Osteocyte (in vitro differentiated cells): ENCODE measurements around the gene PARK7. TPM values are rescaled to one million over a fixed set of nuclear protein-coding genes. Genes with fewer than 3 reads are reported as not detected.

ENCODE experiments used
- DNase-seq: peaks from one replicate; pipeline ENCODE4 v3.0.0; 2021; ENCODE audit warnings: mixed read lengths; ENCODE audit not compliant: unreplicated experiment; ENCODE audit errors: extremely low spot score
- H3K27ac Mint-ChIP-seq: one replicate; pipeline ENCODE4 v1.8.0; 2021; ENCODE audit warnings: mild to moderate bottlenecking, mixed read lengths; ENCODE audit not compliant: unreplicated experiment
- H3K27me3 Mint-ChIP-seq: one replicate; pipeline ENCODE4 v1.8.0; 2021; ENCODE audit warnings: mixed read lengths; ENCODE audit not compliant: unreplicated experiment
- H3K36me3 Mint-ChIP-seq: one replicate; pipeline ENCODE4 v1.8.0; 2021; ENCODE audit warnings: mixed read lengths; ENCODE audit not compliant: unreplicated experiment
- H3K4me1 Mint-ChIP-seq: one replicate; pipeline ENCODE4 v1.8.0; 2021; ENCODE audit warnings: mixed read lengths; ENCODE audit not compliant: unreplicated experiment
- H3K4me3 Mint-ChIP-seq: one replicate; pipeline ENCODE4 v1.8.0; 2021; ENCODE audit warnings: mild to moderate bottlenecking, moderate library complexity, mixed read lengths; ENCODE audit not compliant: unreplicated experiment
- H3K9me3 Mint-ChIP-seq: one replicate; pipeline ENCODE4 v1.8.0; 2021; ENCODE audit warnings: mixed read lengths; ENCODE audit not compliant: unreplicated experiment
- total RNA-seq: library from RNA; stranded (reverse); gene quantifications from 2 replicates; pipeline ENCODE4 v1.2.1, GENCODE V29; 2021
- TF ChIP-seq, protein P1 (sequence below): fragments of 200-600 bp; sonication (generic); IDR thresholded peaks from 2 replicates; pipeline ENCODE4 v1.5.0; 2021; ENCODE audit warnings: antibody characterized with exemption, mild to moderate bottlenecking, moderate library complexity

The PARK7 gene
- total RNA-seq, 1 donor from 2014 or later: 263 TPM

GRCh38 chr1:7991504-7992440 lies 30.3 kb downstream of the PARK7 start:
- Mint-ChIP-seq H3K9me3 (no peaks in the 10 kb centered on the region), H3K27me3 (no peaks in the 10 kb centered on the region), H3K27ac (no peak overlapping the region), H3K4me1 (no peaks in the 10 kb centered on the region), H3K36me3 (peaks cover 5% of the 10 kb centered on the region), H3K4me3 (no peak overlapping the region)
- DNase-seq: no peak
- TF ChIP-seq, protein P1, sequence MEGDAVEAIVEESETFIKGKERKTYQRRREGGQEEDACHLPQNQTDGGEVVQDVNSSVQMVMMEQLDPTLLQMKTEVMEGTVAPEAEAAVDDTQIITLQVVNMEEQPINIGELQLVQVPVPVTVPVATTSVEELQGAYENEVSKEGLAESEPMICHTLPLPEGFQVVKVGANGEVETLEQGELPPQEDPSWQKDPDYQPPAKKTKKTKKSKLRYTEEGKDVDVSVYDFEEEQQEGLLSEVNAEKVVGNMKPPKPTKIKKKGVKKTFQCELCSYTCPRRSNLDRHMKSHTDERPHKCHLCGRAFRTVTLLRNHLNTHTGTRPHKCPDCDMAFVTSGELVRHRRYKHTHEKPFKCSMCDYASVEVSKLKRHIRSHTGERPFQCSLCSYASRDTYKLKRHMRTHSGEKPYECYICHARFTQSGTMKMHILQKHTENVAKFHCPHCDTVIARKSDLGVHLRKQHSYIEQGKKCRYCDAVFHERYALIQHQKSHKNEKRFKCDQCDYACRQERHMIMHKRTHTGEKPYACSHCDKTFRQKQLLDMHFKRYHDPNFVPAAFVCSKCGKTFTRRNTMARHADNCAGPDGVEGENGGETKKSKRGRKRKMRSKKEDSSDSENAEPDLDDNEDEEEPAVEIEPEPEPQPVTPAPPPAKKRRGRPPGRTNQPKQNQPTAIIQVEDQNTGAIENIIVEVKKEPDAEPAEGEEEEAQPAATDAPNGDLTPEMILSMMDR: no peak

DNA sequence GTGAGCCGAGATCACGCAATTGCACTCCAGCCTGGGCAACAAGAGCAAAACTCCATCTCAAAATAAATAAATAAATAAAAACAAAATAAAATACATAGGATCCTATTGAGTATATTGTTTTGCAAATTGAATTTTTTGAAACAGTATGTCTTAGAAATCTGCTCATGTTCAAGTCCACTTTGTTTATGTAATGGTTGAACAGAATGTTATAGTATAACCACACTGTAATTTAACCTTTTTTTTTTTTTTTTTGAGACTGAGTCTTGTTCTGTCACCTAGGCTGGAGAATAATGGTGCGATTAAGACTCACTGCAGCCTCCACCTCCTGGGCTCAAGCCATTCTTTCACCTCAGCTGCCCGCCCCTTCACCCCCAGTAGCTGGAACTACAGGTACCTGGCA lies 31.4 kb downstream of the PARK7 start:
- DNase-seq: no peak
- Mint-ChIP-seq H3K36me3 (peaks cover 3% of the 10 kb centered on the region), H3K4me1 (no peaks in the 10 kb centered on the region), H3K4me3 (no peak overlapping the region), H3K27me3 (no peaks in the 10 kb centered on the region), H3K9me3 (no peaks in the 10 kb centered on the region), H3K27ac (no peak overlapping the region)
- TF ChIP-seq, protein P1: no peak

GRCh38 chr1:7993593-7994479 lies 32.3 kb downstream of the PARK7 start:
- no peak for DNase-seq
- peaks cover 3% of the 10 kb centered on the region for H3K36me3 Mint-ChIP-seq
- TF ChIP-seq, protein P1: no peak
- H3K4me3 Mint-ChIP-seq: no peak overlapping the region
- H3K9me3 Mint-ChIP-seq: no peaks in the 10 kb centered on the region
- no peak overlapping the region for H3K27ac Mint-ChIP-seq
- H3K27me3 Mint-ChIP-seq: no peaks in the 10 kb centered on the region
- H3K4me1 Mint-ChIP-seq: no peaks in the 10 kb centered on the region

DNA sequence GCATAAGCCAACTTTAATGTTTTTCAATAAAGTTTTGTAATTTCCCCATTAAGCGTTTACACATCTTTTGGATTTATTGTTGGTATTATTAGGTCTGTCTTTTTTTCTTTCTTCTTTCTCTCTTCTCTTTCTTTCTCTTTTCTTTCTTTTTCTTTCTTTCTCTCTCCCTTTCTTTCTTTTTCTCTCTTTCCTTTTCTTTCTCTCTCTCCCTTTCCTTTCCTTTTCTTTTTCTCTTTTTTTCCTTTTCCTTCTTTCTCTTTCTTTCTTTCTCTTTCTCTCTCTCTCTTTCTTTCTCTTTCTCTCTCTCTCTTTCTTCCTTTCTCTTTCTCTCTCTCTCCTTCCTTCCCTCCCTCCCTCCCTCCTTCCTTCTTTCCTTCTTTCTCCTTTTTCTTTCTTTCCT lies 33.3 kb downstream of the PARK7 start:
- Mint-ChIP-seq H3K4me3 (no peak overlapping the region), H3K36me3 (peaks cover 3% of the 10 kb centered on the region), H3K9me3 (no peaks in the 10 kb centered on the region), H3K4me1 (no peaks in the 10 kb centered on the region), H3K27me3 (no peaks in the 10 kb centered on the region), H3K27ac (no peak overlapping the region)
- TF ChIP-seq, protein P1: no peak
- DNase-seq: no peak

GRCh38 chr1:7995437-7995836 lies 33.9 kb downstream of the PARK7 start:
- H3K27ac Mint-ChIP-seq: no peak overlapping the region
- H3K27me3 Mint-ChIP-seq: no peaks in the 10 kb centered on the region
- H3K36me3 Mint-ChIP-seq: peaks cover 2% of the 10 kb centered on the region
- no peak for DNase-seq
- no peaks in the 10 kb centered on the region for H3K9me3 Mint-ChIP-seq
- H3K4me1 Mint-ChIP-seq: no peaks in the 10 kb centered on the region
- H3K4me3 Mint-ChIP-seq: no peak overlapping the region
- TF ChIP-seq, protein P1: no peak
